ENCODE data around the gene TK2.

The TK2 gene

GRCh38 chr16:66585481-66586239, 35.7 kb upstream of the TK2 start:
- H3K4me3 ChIP-seq (ENCODE audit: low read depth, low read length), result no peak overlapping the region
- DNase-seq (ENCODE audit: low read depth), result peak; percentile 52
- TF ChIP-seq MYC (IDR thresholded peaks at IDR 0.05; ENCODE audit: low read depth, low read length) (no peak), CTCF (IDR thresholded peaks at IDR 0.05; ENCODE audit: low read depth, low read length) (no peak), MAX (IDR thresholded peaks at IDR 0.05; ENCODE audit: low read depth, low read length) (no peak), POLR2A (IDR thresholded peaks at IDR 0.05; ENCODE audit: extremely low read depth, insufficient read length) (no peak)

GRCh38 chr16:66581246-66581952, 31.5 kb upstream of the TK2 start:
- DNase-seq (ENCODE audit: low read depth), result no peak
- TF ChIP-seq MYC (IDR thresholded peaks at IDR 0.05; ENCODE audit: low read depth, low read length) (no peak), CTCF (IDR thresholded peaks at IDR 0.05; ENCODE audit: low read depth, low read length) (no peak), POLR2A (IDR thresholded peaks at IDR 0.05; ENCODE audit: extremely low read depth, insufficient read length) (no peak), MAX (IDR thresholded peaks at IDR 0.05; ENCODE audit: low read depth, low read length) (no peak)
- no peak overlapping the region for H3K4me3 ChIP-seq (ENCODE audit: low read depth, low read length)

- no peak for TF ChIP-seq MAX (IDR thresholded peaks at IDR 0.05; ENCODE audit: low read depth, low read length)
- no peak for TF ChIP-seq POLR2A (IDR thresholded peaks at IDR 0.05; ENCODE audit: extremely low read depth, insufficient read length)
- TF ChIP-seq CTCF (IDR thresholded peaks at IDR 0.05; ENCODE audit: low read depth, low read length), result no peak
- TF ChIP-seq MYC (IDR thresholded peaks at IDR 0.05; ENCODE audit: low read depth, low read length), result no peak
- DNase-seq (ENCODE audit: low read depth), result no peak
- H3K4me3 ChIP-seq (ENCODE audit: low read depth, low read length), result no peak overlapping the region
These were observed 30.8 kb upstream of the TK2 start for GRCh38 chr16:66580605-66581209.

- DNase-seq (ENCODE audit: low read depth), result no peak
- TF ChIP-seq MAX (IDR thresholded peaks at IDR 0.05; ENCODE audit: low read depth, low read length) (no peak), POLR2A (IDR thresholded peaks at IDR 0.05; ENCODE audit: extremely low read depth, insufficient read length) (no peak), MYC (IDR thresholded peaks at IDR 0.05; ENCODE audit: low read depth, low read length) (no peak), CTCF (IDR thresholded peaks at IDR 0.05; ENCODE audit: low read depth, low read length) (no peak)
- no peak within 1 kb of the TSS for H3K4me3 ChIP-seq (ENCODE audit: low read depth, low read length)
These were observed 29.0 kb upstream of the TK2 start, which contains the start of gene CMTM2 for GRCh38 chr16:66578651-66579531. Gene CMTM2, plus strand, starts transcription at chr16:66579463. Its CDS starts 145 bp downstream, at chr16:66579608.

GRCh38 chr16:66576296-66576695, 26.4 kb upstream of the TK2 start:
- no peak overlapping the region for H3K4me3 ChIP-seq (ENCODE audit: low read depth, low read length)
- no peak for TF ChIP-seq MAX (IDR thresholded peaks at IDR 0.05; ENCODE audit: low read depth, low read length)
- TF ChIP-seq CTCF (IDR thresholded peaks at IDR 0.05; ENCODE audit: low read depth, low read length), result no peak
- no peak for TF ChIP-seq MYC (IDR thresholded peaks at IDR 0.05; ENCODE audit: low read depth, low read length)
- no peak for TF ChIP-seq POLR2A (IDR thresholded peaks at IDR 0.05; ENCODE audit: extremely low read depth, insufficient read length)
- no peak for DNase-seq (ENCODE audit: low read depth)

Data from NB4 (cell line).